Activated T-cell treated with anti-CD3 and anti-CD28 coated beads, Interleukin-2, amount 50 U/mL, for 24 hours (primary cell): ENCODE results near the gene NUP133.
"Not testable (repeated sequence)": the region's sequence is repeated elsewhere in the genome, so short reads cannot be mapped to it uniquely, and the experiment has no call there.

ENCODE experiments used
- DNase-seq: peaks from one replicate; pipeline ENCODE4 v3.0.0-alpha.2; 2020
- H3K27ac Mint-ChIP-seq: 2 replicates; pipeline ENCODE4 v1.8.0; 2020; ENCODE audit warnings: mild to moderate bottlenecking, mixed read lengths
- H3K27me3 Mint-ChIP-seq: 2 replicates; pipeline ENCODE4 v1.8.0; 2020; ENCODE audit warnings: mixed read lengths
- H3K36me3 Mint-ChIP-seq: 2 replicates; pipeline ENCODE4 v1.8.0; 2020; ENCODE audit warnings: low read depth, mixed read lengths
- H3K4me1 Mint-ChIP-seq: 2 replicates; pipeline ENCODE4 v1.8.0; 2020; ENCODE audit warnings: low read depth, mixed read lengths
- H3K4me3 Mint-ChIP-seq: 2 replicates; pipeline ENCODE4 v1.8.0; 2020; ENCODE audit warnings: mild to moderate bottlenecking, moderate library complexity, mixed read lengths
- H3K9me3 Mint-ChIP-seq: 2 replicates; pipeline ENCODE4 v1.8.0; 2020; ENCODE audit warnings: mixed read lengths

NUP133 gene

DNA sequence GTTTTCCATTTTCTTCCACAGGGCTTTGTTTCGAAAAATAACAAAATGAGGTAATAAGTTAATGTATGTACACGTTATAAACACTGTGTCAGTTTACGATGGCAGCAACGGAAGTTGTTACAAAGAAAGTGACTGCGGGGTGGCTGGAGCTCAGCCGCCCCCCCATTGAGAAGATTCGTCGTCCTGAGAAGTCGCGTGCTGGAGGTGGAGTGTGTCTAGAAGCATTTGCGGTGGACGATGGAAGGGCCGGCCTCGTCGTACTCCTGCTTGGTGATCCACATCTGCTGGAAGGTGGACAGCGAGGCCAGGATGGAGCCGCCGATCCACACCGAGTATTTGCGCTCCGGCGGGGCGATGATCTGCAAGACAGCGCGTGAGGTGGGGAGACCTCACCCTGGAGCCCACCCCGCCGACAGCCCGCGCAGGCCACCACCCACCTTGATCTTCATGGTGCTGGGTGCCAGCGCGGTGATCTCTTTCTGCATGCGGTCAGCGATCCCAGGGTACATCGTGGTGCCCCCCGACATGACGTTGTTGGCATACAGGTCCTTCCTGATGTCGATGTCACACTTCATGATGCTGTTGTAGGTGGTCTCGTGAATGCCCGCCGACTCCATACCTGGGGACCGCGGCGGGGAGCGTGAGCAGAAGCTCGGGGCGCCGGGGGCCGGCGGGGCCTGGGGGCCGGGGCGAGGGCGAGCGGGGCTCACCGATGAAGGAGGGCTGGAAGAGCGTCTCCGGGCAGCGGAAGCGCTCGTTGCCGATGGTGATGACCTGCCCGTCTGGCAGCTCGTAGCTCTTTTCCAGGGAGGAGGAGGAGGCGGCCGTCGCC is 76.6 kb downstream of the NUP133 start:
- no peak for DNase-seq
- peaks cover 26% of the 10 kb centered on the region for H3K4me1 Mint-ChIP-seq
- H3K27me3 Mint-ChIP-seq = peaks cover 87% of the 10 kb centered on the region
- H3K36me3 Mint-ChIP-seq = no peaks in the 10 kb centered on the region
- peak overlapping the region; percentile 51 for H3K4me3 Mint-ChIP-seq
- H3K9me3 Mint-ChIP-seq = no peaks in the 10 kb centered on the region
- H3K27ac Mint-ChIP-seq = no peak overlapping the region

DNA sequence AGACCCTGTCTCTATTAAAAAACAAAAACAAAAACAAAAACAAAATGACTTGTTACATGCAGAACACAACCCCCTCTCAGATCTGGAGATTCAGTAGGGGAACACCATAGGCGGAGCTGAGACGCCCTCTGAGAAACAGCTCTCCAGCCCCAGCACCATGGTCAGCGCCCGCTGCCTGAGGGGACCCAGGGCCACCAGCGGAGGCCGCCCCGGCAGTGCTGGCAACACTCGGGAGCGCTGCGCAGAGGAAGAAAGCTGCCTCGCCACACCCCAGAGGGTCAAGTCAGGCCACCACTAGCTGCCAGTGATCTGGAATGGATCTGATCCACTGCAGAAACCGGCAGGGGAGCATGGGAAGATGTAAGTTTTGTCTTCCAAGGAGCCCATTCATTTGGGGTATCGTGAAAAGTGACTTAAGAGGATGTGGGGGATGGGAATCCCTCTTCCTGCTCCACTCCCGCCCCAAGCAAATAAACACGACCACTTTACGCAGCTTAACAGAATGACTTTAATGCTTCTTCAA is 77.3 kb downstream of the NUP133 start:
- no peak overlapping the region for H3K27ac Mint-ChIP-seq

DNA sequence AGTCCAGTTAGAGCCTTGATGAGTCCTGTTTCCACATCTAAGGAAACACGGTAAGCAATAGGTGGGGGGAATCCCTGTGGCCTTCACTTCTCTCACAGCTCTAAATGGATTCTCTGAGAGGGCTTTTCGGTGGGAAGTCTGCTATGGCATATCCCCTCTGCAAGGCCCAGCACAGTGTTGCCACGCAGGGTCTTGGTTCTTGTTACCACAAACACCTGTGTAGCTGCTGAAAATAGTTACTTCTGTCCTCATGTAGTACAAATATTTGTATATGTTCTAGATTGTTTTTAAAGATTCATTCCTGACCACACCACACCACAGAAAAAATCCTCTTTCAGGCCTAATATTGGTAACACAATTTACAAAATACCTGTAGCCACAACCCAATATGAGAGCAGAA is 79.9 kb downstream of the NUP133 start:
- Mint-ChIP-seq H3K9me3 (peaks cover 6% of the 10 kb centered on the region), H3K4me3 (no peak overlapping the region), H3K36me3 (no peaks in the 10 kb centered on the region), H3K27me3 (peaks cover 81% of the 10 kb centered on the region), H3K27ac (no peak overlapping the region), H3K4me1 (peaks cover 22% of the 10 kb centered on the region)
- DNase-seq = no peak

More for the DNA sequence above, 77.3 kb downstream of the NUP133 start:
- peaks cover 87% of the 10 kb centered on the region for H3K27me3 Mint-ChIP-seq
- H3K36me3 Mint-ChIP-seq = no peaks in the 10 kb centered on the region
- no peaks in the 10 kb centered on the region for H3K9me3 Mint-ChIP-seq
- H3K4me3 Mint-ChIP-seq = peak overlapping the region; percentile 51
- H3K4me1 Mint-ChIP-seq = peaks cover 26% of the 10 kb centered on the region
- DNase-seq = peak; percentile 62

DNA sequence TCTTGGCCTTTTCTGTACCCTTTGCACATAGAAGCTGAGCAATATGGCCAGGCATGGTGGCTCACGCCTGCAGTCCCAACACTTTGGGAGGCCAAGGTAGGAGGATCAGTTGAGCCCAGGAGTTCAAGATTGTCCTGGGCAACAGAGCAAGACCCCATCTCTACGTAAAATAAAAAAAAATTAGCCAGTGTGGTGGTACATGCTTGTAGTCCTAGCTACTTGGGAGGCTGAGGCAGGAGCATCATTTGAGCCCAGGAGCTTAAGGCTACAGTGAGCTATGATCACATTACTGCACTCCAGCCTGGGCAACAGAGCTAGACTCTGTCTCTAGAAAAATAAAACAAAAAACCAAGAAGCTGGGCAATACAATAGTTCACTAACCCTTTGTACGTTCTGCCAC is 80.6 kb downstream of the NUP133 start:
- H3K9me3 Mint-ChIP-seq = peaks cover 6% of the 10 kb centered on the region
- H3K27me3 Mint-ChIP-seq = peaks cover 79% of the 10 kb centered on the region
- H3K4me3 Mint-ChIP-seq = no peak overlapping the region
- DNase-seq = no peak
- no peak overlapping the region for H3K27ac Mint-ChIP-seq
- H3K4me1 Mint-ChIP-seq = peaks cover 17% of the 10 kb centered on the region
- H3K36me3 Mint-ChIP-seq = no peaks in the 10 kb centered on the region

DNA sequence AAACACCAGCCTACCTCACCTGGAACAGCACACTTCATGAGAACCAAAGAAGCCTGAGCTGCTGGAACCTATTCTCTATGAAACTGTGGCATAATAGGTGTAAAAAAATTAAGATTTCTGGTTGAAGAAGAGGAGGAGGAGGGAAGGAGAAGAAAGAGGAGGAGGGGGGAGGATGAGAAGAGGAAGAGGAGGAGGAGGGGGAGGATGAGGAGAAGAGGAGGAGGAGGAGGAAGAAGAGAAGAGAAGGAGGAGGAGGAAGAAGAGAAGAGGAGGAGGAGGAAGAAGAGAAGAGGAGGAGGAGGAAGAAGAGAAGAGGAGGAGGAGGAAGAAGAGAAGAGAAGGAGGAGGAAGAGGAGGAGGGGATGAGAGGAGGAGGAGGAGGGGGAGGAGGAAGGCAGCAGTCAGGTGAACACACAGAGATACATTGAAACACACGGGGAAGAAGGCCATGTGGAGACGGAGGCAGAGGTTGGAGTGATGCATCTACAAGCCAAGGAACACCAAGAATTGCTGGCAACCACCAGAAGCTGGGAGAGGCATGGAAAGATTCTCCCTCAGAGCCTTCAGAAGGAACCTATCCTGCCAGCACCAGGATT is 82.5 kb downstream of the NUP133 start:
- no peaks in the 10 kb centered on the region for H3K36me3 Mint-ChIP-seq
- no peak overlapping the region for H3K27ac Mint-ChIP-seq
- no peak overlapping the region for H3K4me3 Mint-ChIP-seq
- H3K9me3 Mint-ChIP-seq = peaks cover 6% of the 10 kb centered on the region
- no peak for DNase-seq
- H3K4me1 Mint-ChIP-seq = no peaks in the 10 kb centered on the region
- peaks cover 68% of the 10 kb centered on the region for H3K27me3 Mint-ChIP-seq

DNA sequence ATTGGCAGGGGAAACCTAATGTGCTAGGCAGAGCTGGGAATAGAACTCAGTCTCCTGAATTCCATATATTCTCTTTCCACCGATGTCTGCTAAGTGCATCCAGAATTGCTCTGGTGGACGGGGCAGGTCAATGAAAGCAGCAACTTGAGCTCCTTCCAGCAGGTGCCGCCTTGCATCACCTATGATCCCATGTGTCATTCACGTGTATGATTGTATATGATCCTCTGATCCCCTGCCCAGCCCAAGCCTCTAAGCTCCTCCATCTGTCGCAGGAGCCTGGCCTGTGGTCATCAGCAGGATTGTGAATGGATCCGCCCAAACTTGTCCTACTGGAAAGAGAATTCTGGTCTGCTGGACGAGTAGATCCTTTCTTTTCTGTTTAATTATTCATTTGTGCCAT is 87.4 kb downstream of the NUP133 start:
- peaks cover 34% of the 10 kb centered on the region for H3K27me3 Mint-ChIP-seq
- no peak for DNase-seq
- H3K4me1 Mint-ChIP-seq = no peaks in the 10 kb centered on the region
- H3K9me3 Mint-ChIP-seq = peaks cover 6% of the 10 kb centered on the region
- no peak overlapping the region for H3K4me3 Mint-ChIP-seq
- no peak overlapping the region for H3K27ac Mint-ChIP-seq
- H3K36me3 Mint-ChIP-seq = no peaks in the 10 kb centered on the region

DNA sequence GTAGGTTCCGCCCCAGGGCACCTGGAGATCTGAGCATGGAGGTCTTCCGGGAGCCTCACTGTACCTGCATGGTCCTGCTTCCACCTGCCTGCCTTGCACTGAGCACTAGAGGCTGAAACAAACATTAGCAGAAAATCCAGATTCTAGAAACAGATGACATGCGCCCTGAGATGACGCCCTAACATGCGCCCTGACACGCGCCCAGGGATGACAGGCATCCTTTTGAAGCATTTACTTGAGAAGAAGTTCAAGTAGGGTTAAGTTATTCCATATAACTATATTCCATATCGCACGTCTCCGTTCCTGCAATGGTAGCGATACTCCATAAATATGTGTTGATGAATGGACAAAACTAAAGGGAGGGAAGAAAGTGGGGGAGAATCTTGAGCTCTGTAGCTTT is 87.9 kb downstream of the NUP133 start:
- H3K27ac Mint-ChIP-seq = no peak overlapping the region
- H3K36me3 Mint-ChIP-seq = no peaks in the 10 kb centered on the region
- no peak for DNase-seq
- H3K4me1 Mint-ChIP-seq = no peaks in the 10 kb centered on the region
- H3K9me3 Mint-ChIP-seq = peaks cover 6% of the 10 kb centered on the region
- H3K4me3 Mint-ChIP-seq = no peak overlapping the region
- peaks cover 30% of the 10 kb centered on the region for H3K27me3 Mint-ChIP-seq

DNA sequence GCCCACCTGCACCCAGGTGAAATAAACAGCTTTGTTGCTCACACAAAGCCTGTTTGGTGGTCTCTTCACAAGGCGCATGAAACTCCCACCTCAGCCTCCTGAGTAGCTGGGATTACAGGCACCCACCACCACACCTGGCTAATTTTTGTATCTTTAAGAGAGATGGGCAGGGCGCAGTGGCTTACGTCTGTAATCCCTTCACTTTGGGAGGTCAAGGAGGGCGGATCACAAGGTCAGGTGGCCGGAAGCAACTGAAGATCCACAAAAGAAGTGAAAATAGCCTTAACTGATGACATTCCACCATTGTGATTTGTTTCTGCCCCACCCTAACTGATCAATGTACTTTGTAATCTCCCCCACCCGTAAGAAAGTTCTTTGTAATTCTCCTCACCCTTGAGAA is 89.6 kb downstream of the NUP133 start:
- H3K9me3 Mint-ChIP-seq, H3K36me3 Mint-ChIP-seq: not testable (repeated sequence)

DNA sequence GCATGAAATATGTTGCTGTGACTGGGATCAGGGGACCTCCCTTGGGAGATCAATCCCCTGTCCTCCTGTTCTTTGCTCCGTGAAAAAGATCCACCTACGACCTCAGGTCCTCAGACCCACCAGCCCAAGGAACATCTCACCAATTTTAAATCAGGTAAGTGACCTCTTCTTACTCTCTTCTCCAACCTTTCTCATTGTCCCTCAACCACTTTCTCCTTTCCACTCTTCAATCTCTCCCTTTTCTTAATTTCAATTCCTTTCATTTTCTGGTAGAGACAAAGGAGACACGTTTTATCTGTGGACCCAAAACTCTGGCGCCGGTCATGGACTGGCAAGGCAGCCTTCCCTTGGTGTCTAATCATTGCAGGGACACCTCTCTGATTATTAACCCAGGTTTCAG is 95.3 kb downstream of the NUP133 start:
- Mint-ChIP-seq H3K27me3 (peaks cover 31% of the 10 kb centered on the region), H3K4me1 (peaks cover 11% of the 10 kb centered on the region)
- not testable (repeated sequence) for H3K36me3 Mint-ChIP-seq, H3K9me3 Mint-ChIP-seq, DNase-seq, H3K27ac Mint-ChIP-seq, H3K4me3 Mint-ChIP-seq

More for the DNA sequence above, 89.6 kb downstream of the NUP133 start:
- peaks cover 19% of the 10 kb centered on the region for H3K27me3 Mint-ChIP-seq
- not testable (repeated sequence) for H3K27ac Mint-ChIP-seq, H3K4me3 Mint-ChIP-seq, H3K4me1 Mint-ChIP-seq, DNase-seq

DNA sequence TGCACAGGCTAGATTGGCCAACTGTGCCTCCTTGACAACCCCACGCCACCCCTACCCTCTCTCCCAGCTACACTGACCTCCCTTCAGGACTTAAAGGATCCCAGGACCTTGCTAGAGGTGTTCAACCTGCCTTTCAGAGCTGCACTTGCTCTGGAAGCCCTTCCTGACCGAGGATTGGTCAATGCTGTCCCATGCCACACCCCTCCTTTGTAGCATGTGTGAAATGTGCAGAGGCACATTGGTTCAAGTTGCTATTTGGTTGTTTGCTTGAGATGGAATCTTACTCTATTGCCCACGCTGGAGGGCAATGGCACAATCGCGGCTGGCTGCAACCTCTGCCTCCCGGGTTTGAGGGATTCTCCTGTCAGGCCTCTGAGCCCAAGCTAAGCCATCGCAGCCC is 96.1 kb downstream of the NUP133 start:
- peaks cover 17% of the 10 kb centered on the region for H3K4me1 Mint-ChIP-seq
- no peaks in the 10 kb centered on the region for H3K36me3 Mint-ChIP-seq
- no peaks in the 10 kb centered on the region for H3K9me3 Mint-ChIP-seq
- no peak overlapping the region for H3K27ac Mint-ChIP-seq
- no peak for DNase-seq
- no peak overlapping the region for H3K4me3 Mint-ChIP-seq
- peaks cover 38% of the 10 kb centered on the region for H3K27me3 Mint-ChIP-seq

DNA sequence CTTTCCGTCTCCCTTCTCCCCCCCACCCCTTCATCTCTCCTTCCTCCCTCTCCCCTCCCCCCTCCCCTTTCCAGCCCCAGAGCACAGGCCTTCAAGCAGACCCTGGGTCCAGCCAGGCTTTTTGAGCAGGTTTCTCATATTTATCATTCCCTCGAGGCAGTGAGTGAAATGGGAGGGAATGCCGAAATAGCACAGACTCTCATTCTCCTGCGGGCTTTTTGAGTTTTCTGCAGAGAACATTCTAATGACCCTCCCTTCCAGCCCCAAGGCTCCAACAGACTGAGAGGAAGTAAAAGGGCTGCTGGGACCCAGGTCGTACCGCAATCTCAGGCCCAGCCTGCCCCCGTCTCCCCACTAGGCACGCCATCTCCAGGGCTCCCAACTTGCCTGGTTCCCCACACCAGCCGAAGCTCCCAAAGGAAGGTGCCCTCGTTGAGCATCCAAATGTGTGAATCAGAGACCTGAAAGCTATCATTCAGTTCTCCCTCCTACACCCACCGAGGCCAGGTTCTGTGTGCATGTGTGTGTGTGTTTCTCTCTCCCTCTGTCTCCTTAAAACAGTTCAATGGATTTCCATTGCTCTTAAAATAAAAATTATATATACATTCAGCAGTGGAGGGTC is 96.6 kb downstream of the NUP133 start:
- DNase-seq = no peak
- Mint-ChIP-seq H3K4me1 (peaks cover 19% of the 10 kb centered on the region), H3K27ac (no peak overlapping the region), H3K27me3 (peaks cover 43% of the 10 kb centered on the region), H3K4me3 (no peak overlapping the region), H3K36me3 (no peaks in the 10 kb centered on the region), H3K9me3 (no peaks in the 10 kb centered on the region)

DNA sequence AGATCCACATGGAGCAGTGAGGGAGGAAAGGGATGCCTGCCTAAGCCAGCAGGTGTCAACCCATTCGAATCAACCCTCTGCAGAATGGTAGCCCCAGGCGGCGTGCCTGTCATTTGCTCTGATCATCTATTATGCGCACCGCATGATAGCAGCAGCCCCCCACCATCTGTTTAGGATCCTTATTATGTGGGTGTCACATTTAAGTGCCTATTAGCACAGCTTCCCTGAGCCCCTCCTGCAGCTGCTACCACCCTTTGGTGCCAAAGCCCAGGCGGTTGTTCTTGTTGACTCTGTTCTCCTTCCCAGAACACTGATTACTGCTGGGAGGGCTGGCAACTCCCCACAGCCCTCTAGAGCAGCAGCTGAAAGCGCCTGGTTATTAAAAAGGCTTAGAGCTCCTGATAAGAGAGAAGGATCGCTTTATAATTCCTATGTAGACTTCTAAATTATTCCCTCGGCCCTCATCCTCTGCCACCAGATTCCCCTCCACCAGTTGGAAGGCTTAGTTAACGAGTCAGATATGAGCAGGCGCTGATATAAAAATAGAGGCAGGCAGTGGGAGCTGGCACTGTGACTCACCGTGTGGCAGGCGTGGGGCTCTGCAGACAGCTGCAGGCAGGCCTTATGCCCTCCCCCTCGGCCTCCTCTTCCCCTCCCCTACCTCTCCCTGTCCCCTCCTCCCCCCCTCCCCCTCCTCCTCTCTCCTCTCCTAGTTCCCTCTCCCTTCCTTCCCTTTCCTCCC is 97.3 kb downstream of the NUP133 start:
- H3K36me3 Mint-ChIP-seq = no peaks in the 10 kb centered on the region
- peaks cover 19% of the 10 kb centered on the region for H3K4me1 Mint-ChIP-seq
- no peak overlapping the region for H3K27ac Mint-ChIP-seq
- no peak for DNase-seq
- H3K4me3 Mint-ChIP-seq = no peak overlapping the region
- H3K27me3 Mint-ChIP-seq = peaks cover 50% of the 10 kb centered on the region
- H3K9me3 Mint-ChIP-seq = no peaks in the 10 kb centered on the region

DNA sequence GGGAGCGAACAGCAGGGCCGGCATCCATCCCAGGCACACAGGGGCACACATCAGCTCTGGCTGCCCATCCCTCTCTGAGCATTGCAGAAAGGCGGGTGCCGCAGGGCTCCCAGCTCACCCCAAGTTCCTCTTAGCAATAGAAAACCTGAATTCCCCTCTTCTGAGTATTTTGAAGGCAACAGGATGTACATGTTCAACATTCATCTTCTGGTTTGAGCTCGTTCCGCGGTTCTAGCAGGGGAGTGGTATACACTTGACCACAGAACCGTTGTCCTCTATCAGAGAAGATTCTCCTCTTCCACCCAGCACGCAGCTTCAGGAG is 97.8 kb downstream of the NUP133 start:
- H3K4me1 Mint-ChIP-seq = peaks cover 19% of the 10 kb centered on the region
- no peak for DNase-seq
- no peak overlapping the region for H3K27ac Mint-ChIP-seq
- no peaks in the 10 kb centered on the region for H3K36me3 Mint-ChIP-seq
- H3K4me3 Mint-ChIP-seq = no peak overlapping the region
- peaks cover 55% of the 10 kb centered on the region for H3K27me3 Mint-ChIP-seq
- no peaks in the 10 kb centered on the region for H3K9me3 Mint-ChIP-seq

DNA sequence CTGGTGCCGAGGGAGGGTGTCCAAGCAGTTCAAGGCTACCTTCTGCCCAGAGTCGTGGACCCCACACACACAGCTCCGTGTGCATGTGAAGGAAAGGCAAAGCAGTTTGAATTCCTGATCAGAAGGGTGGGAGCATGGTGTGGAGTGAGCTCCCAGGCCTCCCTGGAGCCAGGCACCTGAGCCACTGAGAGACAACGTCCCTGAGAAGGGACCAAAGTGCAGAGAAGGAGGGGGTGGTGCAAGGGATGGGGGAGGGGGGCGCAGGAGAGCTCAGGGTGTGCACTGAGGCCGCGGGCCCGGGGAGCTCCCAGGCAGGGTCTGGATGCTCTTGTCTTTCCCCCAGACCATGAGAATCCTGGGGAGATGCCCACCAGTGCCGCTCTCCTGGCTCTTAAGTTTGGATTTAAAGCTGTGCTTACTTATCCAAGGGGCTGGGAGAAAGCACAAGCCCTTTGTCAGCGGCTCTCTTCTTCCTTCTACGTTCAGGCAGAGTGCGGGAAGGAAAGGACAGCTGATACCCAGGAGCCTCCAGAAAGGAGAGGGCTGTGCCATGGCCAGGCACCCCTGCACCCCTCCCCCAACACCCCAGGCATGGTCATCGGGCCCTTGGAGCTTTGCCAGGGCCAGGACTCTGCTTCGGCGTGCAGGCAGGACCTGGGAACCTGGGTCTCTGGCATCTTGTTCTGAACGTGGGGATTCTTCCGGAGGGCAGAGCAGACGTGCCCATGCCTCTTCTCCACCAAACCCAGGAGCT is 98.3 kb downstream of the NUP133 start:
- Mint-ChIP-seq H3K9me3 (no peaks in the 10 kb centered on the region), H3K4me3 (no peak overlapping the region), H3K27me3 (peaks cover 59% of the 10 kb centered on the region), H3K36me3 (no peaks in the 10 kb centered on the region), H3K4me1 (peaks cover 19% of the 10 kb centered on the region), H3K27ac (no peak overlapping the region)
- DNase-seq = no peak
